Kidney (tissue), 14 donors: ENCODE results near the gene ZNF93. TPM values are rescaled to one million over a fixed set of nuclear protein-coding genes. Genes with fewer than 3 reads are reported as not detected.
A peak's percentile ranks its signal among the peaks of the same experiment; 100 is the strongest.
"Not testable (repeated sequence)": the region's sequence is repeated elsewhere in the genome, so short reads cannot be mapped to it uniquely, and the experiment has no call there.

ENCODE experiments used
- DNase-seq, 5 donors: peaks; one replicate each; pipeline ENCODE4 v3.0.0-alpha.2; 2013 to 2020
- FAIRE-seq: peaks from 2 replicates; lab custom pipeline; 2012; peaks lifted over from hg19 to GRCh38; lab: Jason Lieb, UNC
- H3K27ac ChIP-seq, 2 donors: one replicate each; pipeline ENCODE4 v1.7.0; 2013; ENCODE audit warnings: low read depth in 2 of 2, low read length in 2 of 2, inconsistent platforms in 1 of 2
- H3K27me3 ChIP-seq: one replicate; pipeline ENCODE4 v1.7.1; 2013; ENCODE audit warnings: low read length, inconsistent platforms; ENCODE audit not compliant: control insufficient read depth, insufficient read depth
- H3K36me3 ChIP-seq, 3 donors: one replicate each; pipeline versions ENCODE4 v1.7.0 to v1.7.1; 2013; ENCODE audit warnings: low read length in 3 of 3, control low read depth in 1 of 3, inconsistent platforms in 1 of 3; ENCODE audit not compliant: insufficient read depth in 3 of 3, control insufficient read depth in 2 of 3
- H3K4me1 ChIP-seq, 3 donors: one replicate each; pipeline versions ENCODE4 v1.7.0 to v1.7.1; 2013; ENCODE audit warnings: low read length in 3 of 3, inconsistent platforms in 1 of 3, low read depth in 1 of 3; ENCODE audit not compliant: control insufficient read depth in 2 of 3, insufficient read depth in 2 of 3
- H3K4me3 ChIP-seq, 3 donors: one replicate each; pipeline versions ENCODE4 v1.7.0 to v1.8.1; 2013; ENCODE audit warnings: low read length in 3 of 3, control low read depth in 1 of 3, inconsistent platforms in 1 of 3
- H3K9ac ChIP-seq, 3 donors: one replicate each; pipeline versions ENCODE4 v1.7.0 to v1.7.1; 2013; ENCODE audit warnings: low read length in 3 of 3, control low read depth in 1 of 3, inconsistent platforms in 1 of 3
- H3K9me3 ChIP-seq, 3 donors: one replicate each; pipeline versions ENCODE4 v1.7.0 to v1.7.1; 2013; ENCODE audit warnings: low read length in 3 of 3, control low read depth in 1 of 3, inconsistent platforms in 1 of 3; ENCODE audit not compliant: control insufficient read depth in 2 of 3, insufficient read depth in 1 of 3
- CTCF ChIP-seq: IDR thresholded peaks from 3 replicates; pipeline ENCODE4 v1.5.1; 2012; ENCODE audit warnings: mild to moderate bottlenecking, moderate library complexity, borderline replicate concordance; ENCODE audit not compliant: insufficient read depth; ENCODE audit errors: extremely low read depth
- intact Hi-C: fragments of 100-400 bp; cut with DNase I; formaldehyde crosslinking; loops from one replicate; pipeline ENCODE4 v1.11.1; 2022
- polyA plus RNA-seq: library from polyadenylated mRNA; stranded (reverse); fragments of 350-450 nt; fragmentation: Illumina TruSeq; extraction: RNeasy Lipid Tissue Mini Kit (QIAGEN cat#74804); gene quantifications from one replicate; pipeline ENCODE4 v1.2.3, GENCODE V29; 2014; ENCODE audit warnings: low read depth, low replicate concordance; ENCODE audit not compliant: insufficient read depth
- total RNA-seq: library from RNA; stranded (reverse); fragmentation: NEBNext Ultra II Directional; extraction: Animal tissue kit (Norgen Biotek cat#: 25700); gene quantifications from one replicate; pipeline ENCODE4 v1.2.1, GENCODE V29; 2021
- donor health status: control.
- donor health status: control.
- donor health status: control.
- donor health status: control.
- donor health status: control.
- donor health status: DM: yes; HTN: yes; CAD: no.
- donor health status: Normal renal cell carcinoma (clear cell type).

The ZNF93 gene
- total and polyA plus RNA-seq, 2 donors from 2014 or later = 1.9 to 4.5 TPM

GRCh38 chr19:19900139-19900728 is 512 bp upstream of the ZNF93 start:
- no peaks in the 10 kb centered on the region for H3K27me3 ChIP-seq
- no peak for TF ChIP-seq CTCF
- H3K36me3 ChIP-seq = no peaks in the 10 kb centered on the region
- peak overlapping the region; percentile 32 to 89 for H3K27ac ChIP-seq
- peak overlapping the region; percentile 92 to 95 (median 93) for H3K4me3 ChIP-seq
- DNase-seq (peak in 2 of 5 donors; percentile 43 to 72), FAIRE-seq (no peak)
- peak overlapping the region; percentile 64 to 92 (median 79) for H3K9ac ChIP-seq
- no peaks in the 10 kb centered on the region for H3K4me1 ChIP-seq
- intact Hi-C loops = no loop called here
- H3K9me3 ChIP-seq = peaks cover 0 to 4% (median 0%) of the 10 kb centered on the region in 3 donors

GRCh38 chr19:19907551-19907950 is 6.8 kb downstream of the ZNF93 start:
- H3K4me1 ChIP-seq, intact Hi-C loops, FAIRE-seq, H3K4me3 ChIP-seq, H3K9ac ChIP-seq, H3K27ac ChIP-seq, H3K9me3 ChIP-seq, H3K27me3 ChIP-seq, DNase-seq, H3K36me3 ChIP-seq: not testable (repeated sequence)

GRCh38 chr19:19909654-19910053 is 8.9 kb downstream of the ZNF93 start:
- Histone ChIP-seq H3K36me3 (no peaks in the 10 kb centered on the region), H3K4me3 (no peak overlapping the region), H3K4me1 (no peaks in the 10 kb centered on the region), H3K27me3 (no peaks in the 10 kb centered on the region), H3K9ac (no peak overlapping the region), H3K9me3 (no peaks in the 10 kb centered on the region), H3K27ac (no peak overlapping the region)
- TF ChIP-seq CTCF = no peak
- DNase-seq (no peak), FAIRE-seq (no peak)
- intact Hi-C loops = no loop called here

- Histone ChIP-seq H3K36me3 (no peaks in the 10 kb centered on the region), H3K27me3 (no peaks in the 10 kb centered on the region), H3K4me1 (no peaks in the 10 kb centered on the region), H3K9ac (no peak overlapping the region), H3K9me3 (no peaks in the 10 kb centered on the region), H3K4me3 (no peak overlapping the region), H3K27ac (no peak overlapping the region)
- no peak for TF ChIP-seq CTCF
- intact Hi-C loops = no loop called here
- no peak for DNase-seq
- FAIRE-seq = no peak
These were observed 10.4 kb downstream of the ZNF93 start for GRCh38 chr19:19911150-19911549.
